Islet precursor cell (in vitro differentiated cells): ENCODE results near the gene LLGL2.
A peak's percentile ranks its signal among the peaks of the same experiment; 100 is the strongest.
"Not testable (repeated sequence)": the region's sequence is repeated elsewhere in the genome, so short reads cannot be mapped to it uniquely, and the experiment has no call there.

Experiments used
- DNase-seq: peaks from one replicate; pipeline ENCODE4 v3.0.0-alpha.2; 2018

The LLGL2 gene

GRCh38 chr17:75507733-75508719, 17.5 kb upstream of the LLGL2 start:
- DNase-seq, result no peak

GRCh38 chr17:75508931-75509361, 16.6 kb upstream of the LLGL2 start:
- DNase-seq, result no peak

GRCh38 chr17:75509528-75510258, 15.8 kb upstream of the LLGL2 start:
- no peak for DNase-seq

- no peak for DNase-seq
Measured at GRCh38 chr17:75511270-75511609, 14.3 kb upstream of the LLGL2 start.

GRCh38 chr17:75511610-75512575, 13.6 kb upstream of the LLGL2 start:
- DNase-seq, result no peak

GRCh38 chr17:75512926-75513640, 12.4 kb upstream of the LLGL2 start:
- DNase-seq, result no peak

- DNase-seq, result no peak
Measured at GRCh38 chr17:75513641-75514000, 11.9 kb upstream of the LLGL2 start.

GRCh38 chr17:75514299-75514918, 11.1 kb upstream of the LLGL2 start:
- DNase-seq, result no peak

GRCh38 chr17:75514919-75515495, 10.5 kb upstream of the LLGL2 start:
- no peak for DNase-seq

- peak; percentile 99 for DNase-seq
Measured at GRCh38 chr17:75515496-75516254, 9.8 kb upstream of the LLGL2 start, which contains the start of gene CASKIN2. TSS of gene CASKIN2 (minus strand) at chr17:75515537. CDS start at chr17:75513804, 1,733 bp downstream.

GRCh38 chr17:75516255-75516618, 9.3 kb upstream of the LLGL2 start, which contains the start of gene TSEN54:
TSS of gene TSEN54 (plus strand) at chr17:75516528. CDS start at chr17:75516561, 33 bp downstream.
- DNase-seq, result peak; percentile 95

- DNase-seq, result peak; percentile 85
Measured at GRCh38 chr17:75516619-75517296, 8.7 kb upstream of the LLGL2 start.

GRCh38 chr17:75517297-75517865, 8.1 kb upstream of the LLGL2 start:
- no peak for DNase-seq

- no peak for DNase-seq
Measured at GRCh38 chr17:75518201-75518600, 7.3 kb upstream of the LLGL2 start.

- no peak for DNase-seq
Measured at GRCh38 chr17:75518983-75519537, 6.4 kb upstream of the LLGL2 start.

GRCh38 chr17:75520413-75520812, 5.1 kb upstream of the LLGL2 start:
- not testable (repeated sequence) for DNase-seq

GRCh38 chr17:75521290-75521689, 4.2 kb upstream of the LLGL2 start:
- no peak for DNase-seq

- no peak for DNase-seq
Measured at GRCh38 chr17:75521951-75522727, 3.4 kb upstream of the LLGL2 start.
